H9 (cell line): ENCODE measurements around the gene PRKACA. TPM values are rescaled to one million over a fixed set of nuclear protein-coding genes. Genes with fewer than 3 reads are reported as not detected.

Experiments
- DNase-seq: peaks from one replicate; pipeline ENCODE4 v3.0.0-alpha.2; 2017
- H2AFZ ChIP-seq: one replicate; pipeline ENCODE4 v1.6.1; 2013; ENCODE audit warnings: mild to moderate bottlenecking, low read length, control low read depth, moderate library complexity
- H2AK5ac ChIP-seq: 2 replicates; pipeline ENCODE4 v1.6.1; 2013; ENCODE audit warnings: low read length, control low read depth, mixed read lengths; ENCODE audit not compliant: insufficient read length
- H2BK120ac ChIP-seq: one replicate; pipeline ENCODE4 v1.6.1; 2013; ENCODE audit warnings: low read depth, mild to moderate bottlenecking, low read length, control low read depth, inconsistent platforms; ENCODE audit not compliant: poor library complexity, severe bottlenecking
- H2BK12ac ChIP-seq: 2 replicates; pipeline ENCODE4 v1.6.1; 2013; ENCODE audit warnings: low read length, control low read depth, mixed read lengths, low read depth; ENCODE audit not compliant: insufficient read length
- H2BK15ac ChIP-seq: 2 replicates; pipeline ENCODE4 v1.6.1; 2013; ENCODE audit warnings: low read depth, low read length, control low read depth
- H2BK20ac ChIP-seq: one replicate; pipeline ENCODE4 v1.6.1; 2013; ENCODE audit warnings: low read depth, mild to moderate bottlenecking, low read length, control low read depth, inconsistent platforms; ENCODE audit not compliant: poor library complexity, severe bottlenecking
- H2BK5ac ChIP-seq: 2 replicates; pipeline ENCODE4 v1.6.1; 2013; ENCODE audit warnings: low read length, control low read depth, mixed read lengths; ENCODE audit not compliant: insufficient read length
- H3K14ac ChIP-seq: 2 replicates; pipeline ENCODE4 v1.6.1; 2013; ENCODE audit warnings: low read length, control low read depth; ENCODE audit not compliant: insufficient read depth
- H3K18ac ChIP-seq: 2 replicates; pipeline ENCODE4 v1.6.1; 2013; ENCODE audit warnings: low read depth, mild to moderate bottlenecking, mixed read lengths, low read length, control low read depth; ENCODE audit not compliant: insufficient read length
- H3K23ac ChIP-seq: 2 replicates; pipeline ENCODE4 v1.6.1; 2013; ENCODE audit warnings: low read length, control low read depth, mixed read lengths, low read depth; ENCODE audit not compliant: insufficient read length
- H3K23me2 ChIP-seq: 2 replicates; pipeline ENCODE4 v1.6.1; 2013; ENCODE audit warnings: low read depth, mild to moderate bottlenecking, mixed read lengths, low read length, control low read depth; ENCODE audit not compliant: insufficient read length, poor library complexity, severe bottlenecking
- H3K27ac ChIP-seq: 2 replicates; pipeline ENCODE4 v1.5.1; 2013; ENCODE audit warnings: low read length, control low read depth, mixed read lengths, low read depth; ENCODE audit not compliant: insufficient read length
- H3K27me3 ChIP-seq: 2 replicates; pipeline ENCODE4 v1.6.1; 2013; ENCODE audit warnings: low read length, control low read depth, inconsistent platforms; ENCODE audit not compliant: insufficient read depth
- H3K4ac ChIP-seq: 2 replicates; pipeline ENCODE4 v1.6.1; 2013; ENCODE audit warnings: low read depth, mild to moderate bottlenecking, control low read depth, inconsistent platforms, low read length, moderate library complexity
- H3K4me1 ChIP-seq: 2 replicates; pipeline ENCODE4 v1.6.1; 2013; ENCODE audit warnings: low read length, control low read depth, inconsistent platforms; ENCODE audit not compliant: insufficient read depth
- H3K4me2 ChIP-seq: 2 replicates; pipeline ENCODE4 v1.6.1; 2013; ENCODE audit warnings: low read length, control low read depth, mixed read lengths; ENCODE audit not compliant: insufficient read length, insufficient read depth
- H3K56ac ChIP-seq: 2 replicates; pipeline ENCODE4 v1.6.1; 2013; ENCODE audit warnings: low read depth, mild to moderate bottlenecking, mixed read lengths, low read length, control low read depth; ENCODE audit not compliant: insufficient read length
- H3K79me1 ChIP-seq: 2 replicates; pipeline ENCODE4 v1.6.1; 2013; ENCODE audit warnings: low read depth, mild to moderate bottlenecking, moderate library complexity, low read length, control low read depth, inconsistent platforms; ENCODE audit not compliant: insufficient read depth, poor library complexity, severe bottlenecking
- H3K79me2 ChIP-seq: 2 replicates; pipeline ENCODE4 v1.6.1; 2013; ENCODE audit warnings: low read length, control low read depth, inconsistent platforms; ENCODE audit not compliant: insufficient read depth
- H3K9ac ChIP-seq: 2 replicates; pipeline ENCODE4 v1.6.1; 2013; ENCODE audit warnings: low read length, control low read depth, mixed read lengths; ENCODE audit not compliant: insufficient read length; ENCODE audit errors: extremely low read depth
- H3K9me3 ChIP-seq: one replicate; pipeline ENCODE4 v1.6.1; 2013; ENCODE audit warnings: low read depth, low read length, inconsistent platforms; ENCODE audit not compliant: control insufficient read depth
- H3T11ph ChIP-seq: one replicate; pipeline ENCODE4 v1.6.1; 2013; ENCODE audit warnings: mild to moderate bottlenecking, low read length, control low read depth, inconsistent platforms
- H4K20me1 ChIP-seq: one replicate; pipeline ENCODE4 v1.6.1; 2013; ENCODE audit not compliant: control insufficient read depth, insufficient read length, insufficient read depth
- H4K5ac ChIP-seq: 2 replicates; pipeline ENCODE4 v1.6.1; 2013; ENCODE audit warnings: low read depth, mild to moderate bottlenecking, mixed read lengths, low read length, control low read depth; ENCODE audit not compliant: insufficient read length
- H4K8ac ChIP-seq: replicated peaks from 2 replicates; pipeline ENCODE4 v1.6.1; 2013; ENCODE audit warnings: low read length, control low read depth, mixed read lengths, low read depth; ENCODE audit not compliant: insufficient read length
- H4K91ac ChIP-seq: 2 replicates; pipeline ENCODE4 v1.6.1; 2013; ENCODE audit warnings: low read depth, mild to moderate bottlenecking, moderate library complexity, mixed read lengths, low read length, control low read depth; ENCODE audit not compliant: insufficient read length
- H3K27ac Mint-ChIP-seq, 3 experiments: 2 replicates in 2 of 3; 3 replicates in 1 of 3; pipeline ENCODE4 v1.8.0; 2020 to 2021; ENCODE audit warnings: mixed read lengths in 3 of 3, mild to moderate bottlenecking in 1 of 3, moderate library complexity in 1 of 3
- H3K27me3 Mint-ChIP-seq: 2 replicates; pipeline ENCODE4 v1.8.0; 2021; ENCODE audit warnings: low read depth, mild to moderate bottlenecking, moderate library complexity, mixed read lengths
- H3K36me3 Mint-ChIP-seq, 3 experiments: 2 replicates in 2 of 3; 3 replicates in 1 of 3; pipeline ENCODE4 v1.8.0; 2020 to 2021; ENCODE audit warnings: low read depth in 3 of 3, mixed read lengths in 3 of 3; ENCODE audit not compliant: insufficient read depth in 1 of 3
- H3K4me1 Mint-ChIP-seq, 2 experiments: 2 replicates each; pipeline ENCODE4 v1.8.0; 2020; ENCODE audit warnings: mixed read lengths in 2 of 2
- H3K4me3 Mint-ChIP-seq, 2 experiments: 2 replicates in 1 of 2; 3 replicates in 1 of 2; pipeline ENCODE4 v1.8.0; 2020 to 2021; ENCODE audit warnings: mild to moderate bottlenecking in 2 of 2, mixed read lengths in 2 of 2, moderate library complexity in 1 of 2
- H3K9me3 Mint-ChIP-seq, 2 experiments: 2 replicates in 1 of 2; 3 replicates in 1 of 2; pipeline ENCODE4 v1.8.0; 2020; ENCODE audit warnings: mild to moderate bottlenecking in 2 of 2, mixed read lengths in 2 of 2, moderate library complexity in 1 of 2
- CTCF ChIP-seq: fragments of 200-600 bp; sonication (generic); conservative IDR thresholded peaks from 3 replicates; pipeline ENCODE4 v1.8.0; 2021; ENCODE audit warnings: antibody characterized with exemption, mild to moderate bottlenecking
- WGBS: extraction: QIAGEN DNeasy Blood & Tissue Kit; methylation state at CpG from one replicate; pipeline ENCODE4 v1.1.7; 2013; ENCODE audit warnings: missing lambda C conversion rate, low lambda C conversion rate, mixed read lengths; ENCODE audit not compliant: insufficient read length; ENCODE audit errors: extremely low coverage; 5-methylcytosine and 5-hydroxymethylcytosine counted together
- total RNA-seq: library from RNA; stranded (reverse); gene quantifications from 2 replicates; pipeline ENCODE4 v1.2.1, GENCODE V29; 2021

PRKACA gene
- total RNA-seq, 1 experiment from 2014 or later, result 51.8 TPM

DNA sequence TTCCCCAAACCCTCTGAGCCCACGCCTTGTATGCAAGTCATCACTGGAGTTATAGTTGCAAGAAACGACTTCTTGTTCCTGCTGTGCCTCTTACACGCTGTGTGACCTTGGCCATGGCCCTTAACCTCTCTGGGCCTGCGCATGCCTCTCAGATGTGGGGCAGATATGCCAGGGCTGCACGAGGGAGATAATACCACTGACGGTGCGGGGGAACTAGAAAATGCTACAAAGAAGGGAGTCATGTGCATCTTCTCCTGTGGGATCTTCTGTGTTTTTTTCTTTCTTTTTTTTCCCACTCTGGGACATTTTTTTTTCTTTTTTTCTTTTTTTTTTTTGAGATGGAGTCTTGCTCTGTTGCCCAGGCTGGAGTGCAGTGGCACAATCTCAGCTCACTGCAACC is 22.7 kb downstream of the PRKACA start:
- no CpG with 5 or more reads among the region's 7 CpGs for WGBS
- Histone ChIP-seq H3K23ac (no peak overlapping the region), H3K18ac (no peak overlapping the region), H3K9me3 (peaks cover 6% of the 10 kb centered on the region), H4K20me1 (no peaks in the 10 kb centered on the region), H2BK5ac (no peak overlapping the region), H3K4ac (no peak overlapping the region), H3K4me1 (no peaks in the 10 kb centered on the region), H3K23me2 (peaks cover 8% of the 10 kb centered on the region), H3K79me1 (no peaks in the 10 kb centered on the region), H4K91ac (no peak overlapping the region), H2AFZ (no peak overlapping the region), H3K27me3 (no peaks in the 10 kb centered on the region), H3K79me2 (no peaks in the 10 kb centered on the region), H2BK20ac (no peak overlapping the region), H4K8ac (no peak overlapping the region), H2BK15ac (no peak overlapping the region), H3T11ph (no peak overlapping the region), H2AK5ac (no peak overlapping the region), H3K4me2 (no peak overlapping the region), H3K27ac (no peak overlapping the region), H3K56ac (no peak overlapping the region), H2BK120ac (no peak overlapping the region), H3K14ac (no peak overlapping the region), H2BK12ac (no peak overlapping the region), H3K9ac (no peak overlapping the region), H4K5ac (no peak overlapping the region)
- Mint-ChIP-seq H3K4me1 (peaks cover 7 to 9% of the 10 kb centered on the region in 2 experiments; a peak in 3 of 4 replicates), H3K4me3 (no peak overlapping the region), H3K27me3 (peaks cover 20% of the 10 kb centered on the region), H3K9me3 (peaks cover 13 to 15% of the 10 kb centered on the region in 2 experiments), H3K27ac (no peak overlapping the region), H3K36me3 (peaks cover 6 to 26% (median 17%) of the 10 kb centered on the region in 3 experiments)
- DNase-seq, result no peak
- no peak for TF ChIP-seq CTCF
